MM.1S (cell line): Measurements from ENCODE around the gene TBC1D16.

Experiments
- DNase-seq: peaks from one replicate; pipeline ENCODE4 v3.0.0-alpha.2; 2015
- H2AFZ ChIP-seq: fragments of 300-600 bp; sonication (generic); 2 replicates; pipeline ENCODE4 v1.6.0; 2016; ENCODE audit warnings: antibody characterized with exemption, low read length
- H3F3A ChIP-seq: fragments of 300-600 bp; sonication (generic); 2 replicates; pipeline ENCODE4 v1.6.1; 2016; ENCODE audit warnings: mild to moderate bottlenecking, antibody characterized with exemption, low read length, moderate library complexity, mixed read lengths; ENCODE audit not compliant: insufficient read depth
- H3K27ac ChIP-seq: fragments of 300-600 bp; sonication (generic); 2 replicates; pipeline ENCODE4 v1.5.1; 2016; ENCODE audit warnings: mild to moderate bottlenecking, low read length
- H3K27me3 ChIP-seq: fragments of 300-600 bp; sonication (generic); replicated peaks from 2 replicates; pipeline ENCODE4 v1.6.0; 2016; ENCODE audit warnings: low read length; ENCODE audit not compliant: insufficient read depth
- H3K36me3 ChIP-seq: fragments of 300-600 bp; sonication (generic); replicated peaks from 2 replicates; pipeline ENCODE4 v1.6.1; 2016; ENCODE audit warnings: mild to moderate bottlenecking, low read length, mixed read lengths; ENCODE audit not compliant: insufficient read depth
- H3K4me1 ChIP-seq: fragments of 300-600 bp; sonication (generic); 2 replicates; pipeline ENCODE4 v1.6.1; 2016; ENCODE audit warnings: low read length, mixed read lengths
- H3K4me2 ChIP-seq: fragments of 300-600 bp; sonication (generic); 2 replicates; pipeline ENCODE4 v1.6.0; 2016; ENCODE audit warnings: low read depth, low read length
- H3K4me3 ChIP-seq: fragments of 300-600 bp; sonication (generic); 2 replicates; pipeline ENCODE4 v1.5.1; 2016; ENCODE audit warnings: low read length, mixed read lengths
- H3K79me2 ChIP-seq: fragments of 300-600 bp; sonication (generic); 2 replicates; pipeline ENCODE4 v1.6.1; 2016; ENCODE audit warnings: mixed run types, low read length, mixed read lengths
- H3K9ac ChIP-seq: fragments of 300-600 bp; sonication (generic); 2 replicates; pipeline ENCODE4 v1.6.1; 2016; ENCODE audit warnings: low read length, mixed read lengths
- H3K9me2 ChIP-seq: fragments of 300-600 bp; sonication (generic); replicated peaks from 2 replicates; pipeline ENCODE4 v1.6.1; 2016; ENCODE audit warnings: mild to moderate bottlenecking, low read length, mixed read lengths; ENCODE audit not compliant: insufficient read depth
- H3K9me3 ChIP-seq: fragments of 300-600 bp; sonication (generic); replicated peaks from 2 replicates; pipeline ENCODE4 v1.6.1; 2016; ENCODE audit warnings: mild to moderate bottlenecking, low read length, mixed read lengths; ENCODE audit not compliant: insufficient read depth
- H4K20me1 ChIP-seq: fragments of 300-600 bp; sonication (generic); 2 replicates; pipeline ENCODE4 v1.6.1; 2016; ENCODE audit warnings: mild to moderate bottlenecking, low read length, moderate library complexity, mixed read lengths; ENCODE audit not compliant: insufficient read depth
- EZH2 ChIP-seq: fragments of 300-600 bp; sonication (generic); optimal IDR thresholded peaks from 2 replicates; pipeline ENCODE3; 2017; ENCODE audit warnings: low read depth, mild to moderate bottlenecking, antibody characterized with exemption, low read length, mixed read lengths
- EZH2phosphoT487 ChIP-seq: fragments of 300-600 bp; sonication (generic); IDR thresholded peaks from 2 replicates; pipeline ENCODE4 v1.6.1; 2018; ENCODE audit warnings: antibody characterized with exemption, low read length
- TF ChIP-seq, protein P1 (sequence below): fragments of 300-600 bp; sonication (generic); IDR thresholded peaks from 2 replicates; pipeline ENCODE4 v1.5.1; 2016; ENCODE audit warnings: antibody characterized with exemption, low read length, mixed read lengths

Gene TBC1D16

DNA sequence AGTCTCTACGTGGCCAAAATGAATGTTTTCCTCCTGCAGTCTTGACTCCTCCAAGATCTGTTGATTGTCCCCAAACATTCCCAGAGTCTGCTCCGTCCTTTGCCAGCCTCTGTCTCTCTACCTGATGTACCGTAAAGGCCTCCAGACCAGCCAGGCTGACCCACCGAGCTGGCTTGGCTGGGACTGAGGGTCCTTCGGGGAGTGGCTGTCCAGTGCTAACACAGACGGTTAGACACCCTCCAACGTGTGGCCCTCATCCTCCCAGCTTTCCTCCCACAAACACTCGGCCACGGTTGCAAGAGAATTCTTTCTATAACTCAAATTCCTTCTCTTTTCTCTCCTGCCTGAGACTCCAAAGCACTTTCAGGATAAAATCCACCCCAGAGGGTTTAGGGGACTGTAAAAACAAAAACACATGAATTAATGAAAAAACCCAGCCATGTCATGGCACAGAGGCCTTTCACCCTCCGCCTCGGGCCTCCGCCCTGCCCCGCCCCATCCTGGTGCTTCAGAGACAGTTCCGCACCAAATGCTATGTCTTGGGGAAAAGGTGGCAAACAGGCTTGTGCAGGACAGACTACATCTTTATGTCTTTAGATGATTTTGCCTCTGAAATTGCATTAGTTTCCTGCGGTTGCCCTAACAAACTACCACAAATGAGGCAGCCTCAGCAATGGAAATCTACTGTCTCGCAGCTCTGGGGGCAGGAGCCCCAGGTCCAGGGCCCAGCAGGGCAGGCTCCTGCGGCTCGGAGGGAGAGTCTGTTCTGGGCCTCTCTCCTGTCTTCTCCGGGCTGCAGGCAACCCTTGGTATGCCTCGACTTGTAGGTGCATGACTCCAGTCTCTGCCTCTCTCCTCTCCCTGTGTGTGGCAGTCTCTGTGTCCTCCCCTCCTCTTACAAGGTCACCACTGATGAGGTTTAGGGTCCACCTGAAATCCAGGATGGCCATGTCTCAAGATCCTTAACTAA lies 124.0 kb downstream of the TBC1D16 start:
- Histone ChIP-seq H3K27me3 (peaks cover 98% of the 10 kb centered on the region), H3K9me2 (no peaks in the 10 kb centered on the region), H3K9me3 (no peaks in the 10 kb centered on the region), H3K79me2 (no peaks in the 10 kb centered on the region), H3F3A (no peaks in the 10 kb centered on the region), H3K9ac (no peak overlapping the region), H3K27ac (no peak overlapping the region), H3K4me1 (no peaks in the 10 kb centered on the region), H3K4me3 (no peak overlapping the region), H3K36me3 (no peaks in the 10 kb centered on the region), H2AFZ (no peak overlapping the region), H4K20me1 (no peaks in the 10 kb centered on the region), H3K4me2 (no peak overlapping the region)
- DNase-seq: no peak
- TF ChIP-seq EZH2phosphoT487: no peak
- no peak for TF ChIP-seq EZH2
- TF ChIP-seq, protein P1, sequence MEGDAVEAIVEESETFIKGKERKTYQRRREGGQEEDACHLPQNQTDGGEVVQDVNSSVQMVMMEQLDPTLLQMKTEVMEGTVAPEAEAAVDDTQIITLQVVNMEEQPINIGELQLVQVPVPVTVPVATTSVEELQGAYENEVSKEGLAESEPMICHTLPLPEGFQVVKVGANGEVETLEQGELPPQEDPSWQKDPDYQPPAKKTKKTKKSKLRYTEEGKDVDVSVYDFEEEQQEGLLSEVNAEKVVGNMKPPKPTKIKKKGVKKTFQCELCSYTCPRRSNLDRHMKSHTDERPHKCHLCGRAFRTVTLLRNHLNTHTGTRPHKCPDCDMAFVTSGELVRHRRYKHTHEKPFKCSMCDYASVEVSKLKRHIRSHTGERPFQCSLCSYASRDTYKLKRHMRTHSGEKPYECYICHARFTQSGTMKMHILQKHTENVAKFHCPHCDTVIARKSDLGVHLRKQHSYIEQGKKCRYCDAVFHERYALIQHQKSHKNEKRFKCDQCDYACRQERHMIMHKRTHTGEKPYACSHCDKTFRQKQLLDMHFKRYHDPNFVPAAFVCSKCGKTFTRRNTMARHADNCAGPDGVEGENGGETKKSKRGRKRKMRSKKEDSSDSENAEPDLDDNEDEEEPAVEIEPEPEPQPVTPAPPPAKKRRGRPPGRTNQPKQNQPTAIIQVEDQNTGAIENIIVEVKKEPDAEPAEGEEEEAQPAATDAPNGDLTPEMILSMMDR: no peak

DNA sequence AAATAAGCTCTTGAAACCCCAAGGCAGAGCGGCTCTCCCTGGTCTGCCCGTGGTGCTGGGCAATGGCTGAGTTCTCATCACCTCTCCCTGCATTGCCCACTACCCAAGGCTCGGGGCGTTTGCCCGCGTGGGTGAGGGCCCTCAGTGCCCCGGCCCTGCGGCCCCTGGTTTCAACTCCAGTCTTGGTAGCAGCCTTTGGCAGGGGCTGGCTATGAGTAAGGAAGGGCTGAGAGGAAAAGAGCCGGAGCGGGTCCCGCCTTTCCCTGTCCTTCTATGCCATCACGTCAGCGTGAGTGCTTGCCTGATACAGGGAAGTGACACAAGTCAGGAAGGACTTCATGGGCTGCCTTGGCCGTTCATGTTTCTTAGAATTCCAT lies 124.7 kb downstream of the TBC1D16 start:
- no peak overlapping the region for H3K27ac ChIP-seq
- H3F3A ChIP-seq: no peaks in the 10 kb centered on the region
- H3K79me2 ChIP-seq: no peaks in the 10 kb centered on the region
- no peaks in the 10 kb centered on the region for H3K4me1 ChIP-seq
- no peaks in the 10 kb centered on the region for H4K20me1 ChIP-seq
- H3K4me3 ChIP-seq: no peak overlapping the region
- H3K36me3 ChIP-seq: no peaks in the 10 kb centered on the region
- TF ChIP-seq EZH2phosphoT487 (no peak), EZH2 (no peak)
- TF ChIP-seq, protein P1: no peak
- no peaks in the 10 kb centered on the region for H3K9me3 ChIP-seq
- no peak overlapping the region for H3K4me2 ChIP-seq
- no peak overlapping the region for H3K9ac ChIP-seq
- no peak for DNase-seq
- no peaks in the 10 kb centered on the region for H3K9me2 ChIP-seq
- H2AFZ ChIP-seq: no peak overlapping the region
- peaks cover 98% of the 10 kb centered on the region for H3K27me3 ChIP-seq

DNA sequence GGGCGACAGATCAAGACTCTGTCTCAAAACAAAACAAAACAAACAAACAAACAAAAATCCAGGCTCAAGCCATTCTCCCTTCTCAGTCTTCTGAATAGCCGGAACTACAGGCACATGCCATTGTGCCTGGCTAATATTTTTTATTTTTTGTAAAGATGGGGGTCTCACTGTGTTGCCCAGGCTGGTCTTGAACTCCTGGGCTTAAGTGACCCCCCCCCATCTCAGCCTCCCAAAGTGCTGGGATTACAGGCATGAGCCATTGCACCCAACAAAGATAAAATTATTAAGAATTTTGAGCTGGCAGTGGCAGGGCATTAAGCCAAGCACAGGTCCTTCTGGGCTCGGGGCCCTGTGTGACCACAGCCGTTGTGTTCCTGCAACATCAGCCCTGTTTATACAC lies 126.6 kb downstream of the TBC1D16 start:
- no peak overlapping the region for H3K4me3 ChIP-seq
- H2AFZ ChIP-seq: no peak overlapping the region
- no peaks in the 10 kb centered on the region for H4K20me1 ChIP-seq
- H3K79me2 ChIP-seq: no peaks in the 10 kb centered on the region
- no peaks in the 10 kb centered on the region for H3K36me3 ChIP-seq
- TF ChIP-seq EZH2 (no peak), EZH2phosphoT487 (no peak)
- TF ChIP-seq, protein P1: no peak
- H3K4me2 ChIP-seq: no peak overlapping the region
- DNase-seq: no peak
- no peak overlapping the region for H3K9ac ChIP-seq
- peaks cover 98% of the 10 kb centered on the region for H3K27me3 ChIP-seq
- no peak overlapping the region for H3K27ac ChIP-seq
- no peaks in the 10 kb centered on the region for H3K9me3 ChIP-seq
- no peaks in the 10 kb centered on the region for H3F3A ChIP-seq
- no peaks in the 10 kb centered on the region for H3K4me1 ChIP-seq
- no peaks in the 10 kb centered on the region for H3K9me2 ChIP-seq
